RWPE1 (cell line): ENCODE data around the gene TOP1.
A peak's percentile ranks its signal among the peaks of the same experiment; 100 is the strongest.

ENCODE experiments used
- CTCF ChIA-PET: fragments of 350-600 bp; sonication (Branson Sonifier 250); formaldehyde crosslinking; extraction: SDS; loops from one replicate; lab custom pipeline; 2021; lab: Yijun Ruan, JAX
- POLR2A ChIA-PET: fragments of 400-600 bp; formaldehyde crosslinking; extraction: SDS; loops from one replicate; lab custom pipeline; 2020; ENCODE audit warnings: antibody characterized with exemption; ENCODE audit not compliant: low non-redundant PET; lab: Yijun Ruan, JAX
- DNase-seq: peaks from one replicate; pipeline ENCODE4 v3.0.0; 2012; ENCODE audit warnings: low spot score
- H3K27ac ChIP-seq: fragments of 450-650 bp; 2 replicates; pipeline ENCODE4 v1.5.1; 2017
- CTCF ChIP-seq: fragments of 450-650 bp; conservative IDR thresholded peaks from 2 replicates; pipeline ENCODE4 v1.5.1; 2017; ENCODE audit warnings: low read depth, mild to moderate bottlenecking

Gene TOP1

GRCh38 chr20:41068806-41069205 is 40.2 kb downstream of the TOP1 start:
- CTCF ChIA-PET = interaction anchor here (1.2 kb wide), 1 partner anchor 78 kb away, joined by 4 read pairs; no protein-coding TSS in a partner anchor
- no peak overlapping the region for H3K27ac ChIP-seq
- POLR2A ChIA-PET = no interaction called here
- no peak for DNase-seq
- no peak for TF ChIP-seq CTCF

GRCh38 chr20:41072190-41072863 is 43.7 kb downstream of the TOP1 start:
- CTCF ChIA-PET = interaction anchor here (0.7 to 1.9 kb wide), 4 partner anchors 18 to 27 kb away, joined by 4 to 8 read pairs (median 5); no protein-coding TSS in a partner anchor
- POLR2A ChIA-PET = interaction anchor here (0.6 kb wide), 1 partner anchor 180 kb away, joined by 3 read pairs; no protein-coding TSS in a partner anchor
- TF ChIP-seq CTCF = no peak
- DNase-seq = peak; percentile 92
- peak overlapping the region; percentile 81 for H3K27ac ChIP-seq

GRCh38 chr20:41072915-41073314 is 44.3 kb downstream of the TOP1 start:
- POLR2A ChIA-PET = no interaction called here
- TF ChIP-seq CTCF = no peak

GRCh38 chr20:41074441-41074840 is 45.8 kb downstream of the TOP1 start:
- TF ChIP-seq CTCF = no peak
- ChIA-PET POLR2A (interaction anchor here (0.7 kb wide), 1 partner anchor 64 kb away, joined by 3 read pairs; no protein-coding TSS in a partner anchor), CTCF (interaction anchor here (1.0 to 1.9 kb wide), 2 partner anchors 21 to 29 kb away, joined by 4 to 5 read pairs; no protein-coding TSS in a partner anchor)
- no peak overlapping the region for H3K27ac ChIP-seq
- DNase-seq = no peak

More at GRCh38 chr20:41072915-41073314, 44.3 kb downstream of the TOP1 start:
- DNase-seq = no peak
- CTCF ChIA-PET = interaction anchor here (0.6 to 1.9 kb wide), 4 partner anchors 14 to 27 kb away, joined by 4 to 8 read pairs (median 5); no protein-coding TSS in a partner anchor
- peak overlapping the region; percentile 81 for H3K27ac ChIP-seq

GRCh38 chr20:41076776-41077175 is 48.2 kb downstream of the TOP1 start:
- no peak for DNase-seq
- POLR2A ChIA-PET = no interaction called here
- no peak for TF ChIP-seq CTCF
- CTCF ChIA-PET = interaction anchor here (0.6 to 1.3 kb wide), 5 partner anchors 19 to 113 kb away, joined by 3 to 8 read pairs (median 3); no protein-coding TSS in a partner anchor
- H3K27ac ChIP-seq = no peak overlapping the region

GRCh38 chr20:41078329-41078728 is 49.7 kb downstream of the TOP1 start:
- peak; percentile 53 for DNase-seq
- ChIA-PET CTCF (interaction anchor here (0.5 to 1.4 kb wide), 6 partner anchors 16 to 358 kb away, joined by 3 to 5 read pairs (median 4); no protein-coding TSS in a partner anchor), POLR2A (no interaction called here)
- H3K27ac ChIP-seq = no peak overlapping the region
- peak; percentile 75 for TF ChIP-seq CTCF
